Measurements from ENCODE around the gene BFAR. TPM values are rescaled to one million over a fixed set of nuclear protein-coding genes. Genes with fewer than 3 reads are reported as not detected.

BFAR gene, protein sequence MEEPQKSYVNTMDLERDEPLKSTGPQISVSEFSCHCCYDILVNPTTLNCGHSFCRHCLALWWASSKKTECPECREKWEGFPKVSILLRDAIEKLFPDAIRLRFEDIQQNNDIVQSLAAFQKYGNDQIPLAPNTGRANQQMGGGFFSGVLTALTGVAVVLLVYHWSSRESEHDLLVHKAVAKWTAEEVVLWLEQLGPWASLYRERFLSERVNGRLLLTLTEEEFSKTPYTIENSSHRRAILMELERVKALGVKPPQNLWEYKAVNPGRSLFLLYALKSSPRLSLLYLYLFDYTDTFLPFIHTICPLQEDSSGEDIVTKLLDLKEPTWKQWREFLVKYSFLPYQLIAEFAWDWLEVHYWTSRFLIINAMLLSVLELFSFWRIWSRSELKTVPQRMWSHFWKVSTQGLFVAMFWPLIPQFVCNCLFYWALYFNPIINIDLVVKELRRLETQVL
- 10 to 100 TPM; 60.8 to 70.2 (median 68.2) TPM for total RNA-seq (2021; fragmentation: NEBNext Ultra II Directional; extraction: Animal tissue kit (Norgen Biotek cat#: 25700))
- long read RNA-seq, transcript BFAR-201 (8 exons, 3,039 nt): major isoform, 50 of 90 reads
- long read RNA-seq, transcript BFAR-203 (4 exons, 1,414 nt): minor isoform, 16 of 90 reads
- long read RNA-seq, partial matches to known transcripts: 12 of 90 reads
- long read RNA-seq, other reads (novel, unspliced or antisense): 11 of 90 reads

DNA sequence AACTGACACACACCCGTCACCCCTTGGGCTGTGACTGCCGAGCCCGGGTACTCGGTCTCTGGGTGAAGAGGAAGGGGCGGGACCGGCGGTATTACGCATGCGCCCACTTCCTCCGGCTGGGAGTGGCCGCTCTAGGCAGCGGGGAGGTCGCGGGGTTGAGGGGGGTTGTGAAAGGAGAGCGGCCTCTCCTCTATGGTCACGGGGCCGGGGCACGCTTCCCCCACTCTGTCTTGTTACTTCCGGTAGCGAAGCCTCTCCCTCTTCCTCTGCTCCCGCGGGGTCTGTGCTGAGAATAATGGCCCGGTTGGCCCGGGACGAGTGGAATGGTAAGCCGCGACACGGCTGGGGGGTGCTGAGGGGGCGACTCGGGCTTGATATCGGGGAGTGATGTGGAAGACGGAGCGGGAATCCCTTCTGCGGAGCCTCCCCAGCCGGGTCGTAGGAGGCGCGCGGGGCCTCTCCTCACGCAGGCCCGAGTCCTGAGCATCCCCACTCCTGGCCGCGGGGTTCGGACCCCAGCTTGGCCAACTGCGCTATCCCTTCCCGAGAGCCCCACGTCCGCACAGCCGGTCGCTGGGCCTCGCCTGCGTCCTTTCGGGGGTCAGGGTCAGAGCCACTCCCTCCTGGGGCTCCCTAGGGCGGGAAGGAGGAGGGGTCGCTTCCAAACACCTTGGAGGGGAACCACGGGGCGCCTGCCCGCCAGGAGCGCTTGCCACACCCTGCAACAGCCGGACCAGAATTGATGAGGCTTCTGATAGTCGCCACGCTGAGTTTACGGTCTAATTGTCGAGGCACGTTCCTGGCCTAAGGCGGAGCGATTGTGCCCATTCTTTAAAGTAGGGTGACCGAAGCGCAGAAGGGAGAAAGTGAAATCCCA is at the start of gene BFAR:
TSS of gene BFAR (plus strand) at position 259 of the 877 bp plus-strand sequence. CDS start 11,396 bp downstream, outside the sequence.
- Mint-ChIP-seq H3K9me3 (peaks cover 5% of the 10 kb centered on the region), H3K4me3 (peak within 1 kb of the TSS; percentile 95), H3K27ac (peak within 1 kb of the TSS; percentile 96), H3K36me3 (ENCODE audit: low read depth) (peaks cover 35% of the 10 kb centered on the region), H3K27me3 (ENCODE audit: insufficient read depth) (peaks cover 2% of the 10 kb centered on the region; the same call in 1 of the 2 replicates), H3K4me1 (ENCODE audit: low read depth) (peaks cover 47% of the 10 kb centered on the region)
- DNase-seq: peak; percentile 96
- TF ChIP-seq, protein P1, sequence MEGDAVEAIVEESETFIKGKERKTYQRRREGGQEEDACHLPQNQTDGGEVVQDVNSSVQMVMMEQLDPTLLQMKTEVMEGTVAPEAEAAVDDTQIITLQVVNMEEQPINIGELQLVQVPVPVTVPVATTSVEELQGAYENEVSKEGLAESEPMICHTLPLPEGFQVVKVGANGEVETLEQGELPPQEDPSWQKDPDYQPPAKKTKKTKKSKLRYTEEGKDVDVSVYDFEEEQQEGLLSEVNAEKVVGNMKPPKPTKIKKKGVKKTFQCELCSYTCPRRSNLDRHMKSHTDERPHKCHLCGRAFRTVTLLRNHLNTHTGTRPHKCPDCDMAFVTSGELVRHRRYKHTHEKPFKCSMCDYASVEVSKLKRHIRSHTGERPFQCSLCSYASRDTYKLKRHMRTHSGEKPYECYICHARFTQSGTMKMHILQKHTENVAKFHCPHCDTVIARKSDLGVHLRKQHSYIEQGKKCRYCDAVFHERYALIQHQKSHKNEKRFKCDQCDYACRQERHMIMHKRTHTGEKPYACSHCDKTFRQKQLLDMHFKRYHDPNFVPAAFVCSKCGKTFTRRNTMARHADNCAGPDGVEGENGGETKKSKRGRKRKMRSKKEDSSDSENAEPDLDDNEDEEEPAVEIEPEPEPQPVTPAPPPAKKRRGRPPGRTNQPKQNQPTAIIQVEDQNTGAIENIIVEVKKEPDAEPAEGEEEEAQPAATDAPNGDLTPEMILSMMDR (IDR thresholded peaks at IDR 0.05): no peak

DNA sequence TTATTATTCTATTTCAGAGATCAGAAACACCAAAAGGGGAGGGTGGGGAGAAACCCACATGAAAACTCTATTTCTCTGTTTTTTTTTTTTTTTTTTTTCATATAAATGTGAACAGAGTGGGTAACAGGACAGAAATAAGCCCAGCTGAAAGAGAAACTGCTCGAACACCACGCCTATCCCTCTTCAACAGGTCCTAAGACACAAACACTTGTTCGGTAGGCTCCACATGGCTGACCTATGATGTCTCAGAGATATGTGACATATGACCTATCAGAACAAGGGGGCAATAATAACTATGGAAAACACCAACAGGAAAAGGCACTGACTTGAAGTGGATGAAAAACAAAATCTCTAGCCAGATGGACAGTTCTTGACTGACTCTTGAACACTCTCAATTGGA is 47.5 kb upstream of the BFAR start:
- Mint-ChIP-seq H3K4me3 (no peak overlapping the region), H3K27ac (no peak overlapping the region), H3K9me3 (no peaks in the 10 kb centered on the region), H3K36me3 (ENCODE audit: low read depth) (peaks cover 21% of the 10 kb centered on the region), H3K27me3 (ENCODE audit: insufficient read depth) (no peaks in the 10 kb centered on the region), H3K4me1 (ENCODE audit: low read depth) (peaks cover 10% of the 10 kb centered on the region)
- DNase-seq: no peak
- TF ChIP-seq, protein P1 (IDR thresholded peaks at IDR 0.05): no peak

DNA sequence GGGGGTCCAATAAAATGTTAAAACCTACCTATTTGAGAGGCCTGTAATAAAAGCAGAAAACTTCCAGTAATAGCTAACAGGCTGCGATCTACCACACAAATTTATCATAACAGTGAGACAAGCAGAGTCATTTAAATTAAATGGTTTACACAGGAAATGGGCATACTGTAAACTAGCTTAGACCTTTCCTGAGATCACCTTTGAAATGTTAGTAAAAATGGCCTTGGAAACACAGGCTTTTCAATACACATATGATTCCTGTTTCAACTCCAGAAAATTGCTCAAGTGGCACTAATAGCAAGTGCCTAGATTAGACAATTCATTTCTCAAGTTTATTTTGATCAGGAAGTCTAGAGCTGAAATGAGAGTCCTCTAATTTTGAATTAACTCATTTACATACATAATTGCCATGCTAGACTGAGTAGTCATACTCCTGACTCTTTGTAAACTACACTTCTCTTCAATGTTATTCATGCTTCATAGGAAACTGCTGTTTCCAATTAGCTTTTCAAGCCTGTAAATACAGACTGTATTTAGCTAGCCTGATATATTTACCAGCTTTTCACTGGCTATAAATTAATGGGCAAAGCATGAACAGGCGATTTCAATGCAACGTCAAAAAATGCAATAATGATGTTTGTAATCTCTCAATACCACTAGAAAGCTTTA is 46.0 kb upstream of the BFAR start:
- Mint-ChIP-seq H3K27me3 (ENCODE audit: insufficient read depth) (no peaks in the 10 kb centered on the region), H3K9me3 (no peaks in the 10 kb centered on the region), H3K4me1 (ENCODE audit: low read depth) (peaks cover 10% of the 10 kb centered on the region), H3K36me3 (ENCODE audit: low read depth) (peaks cover 19% of the 10 kb centered on the region), H3K4me3 (no peak overlapping the region), H3K27ac (no peak overlapping the region)
- DNase-seq: no peak
- TF ChIP-seq, protein P1 (IDR thresholded peaks at IDR 0.05): no peak

DNA sequence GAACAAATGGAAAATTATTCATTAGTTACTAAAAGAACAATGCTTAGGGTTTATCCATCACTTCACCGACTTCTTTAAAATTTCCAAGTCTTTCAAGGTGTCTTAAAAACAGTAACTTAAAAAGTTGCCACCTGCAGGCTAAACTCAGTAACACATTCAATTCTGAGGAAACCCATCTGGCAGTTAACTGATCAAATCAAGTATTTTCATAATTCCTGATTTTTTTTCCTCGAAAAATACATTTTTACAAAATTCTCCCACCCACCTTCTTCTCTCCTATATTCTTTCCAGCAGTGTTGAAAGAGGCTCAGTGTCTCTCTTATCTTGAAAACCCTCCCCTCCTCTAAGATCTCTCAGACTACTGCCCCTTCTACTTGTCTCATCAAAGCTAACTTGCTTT is 32.6 kb upstream of the BFAR start:
- Mint-ChIP-seq H3K4me1 (ENCODE audit: low read depth) (no peaks in the 10 kb centered on the region), H3K27me3 (ENCODE audit: insufficient read depth) (no peaks in the 10 kb centered on the region; the same call in 1 of the 2 replicates), H3K27ac (no peak overlapping the region), H3K4me3 (no peak overlapping the region), H3K9me3 (no peaks in the 10 kb centered on the region), H3K36me3 (ENCODE audit: low read depth) (peaks cover 25% of the 10 kb centered on the region)
- TF ChIP-seq, protein P1 (IDR thresholded peaks at IDR 0.05): peak; percentile 78
- peak; percentile 17 for DNase-seq

Measured in HFFc6 (cell line).